DLD1 (cell line): ENCODE measurements around the gene CENPP.

Experiments
- in situ Hi-C: cut with HindIII; loops from 2 replicates; pipeline ENCODE4 v1.10.0; 2017; ENCODE audit warnings: low sequenced_read_pairs

The CENPP gene

DNA sequence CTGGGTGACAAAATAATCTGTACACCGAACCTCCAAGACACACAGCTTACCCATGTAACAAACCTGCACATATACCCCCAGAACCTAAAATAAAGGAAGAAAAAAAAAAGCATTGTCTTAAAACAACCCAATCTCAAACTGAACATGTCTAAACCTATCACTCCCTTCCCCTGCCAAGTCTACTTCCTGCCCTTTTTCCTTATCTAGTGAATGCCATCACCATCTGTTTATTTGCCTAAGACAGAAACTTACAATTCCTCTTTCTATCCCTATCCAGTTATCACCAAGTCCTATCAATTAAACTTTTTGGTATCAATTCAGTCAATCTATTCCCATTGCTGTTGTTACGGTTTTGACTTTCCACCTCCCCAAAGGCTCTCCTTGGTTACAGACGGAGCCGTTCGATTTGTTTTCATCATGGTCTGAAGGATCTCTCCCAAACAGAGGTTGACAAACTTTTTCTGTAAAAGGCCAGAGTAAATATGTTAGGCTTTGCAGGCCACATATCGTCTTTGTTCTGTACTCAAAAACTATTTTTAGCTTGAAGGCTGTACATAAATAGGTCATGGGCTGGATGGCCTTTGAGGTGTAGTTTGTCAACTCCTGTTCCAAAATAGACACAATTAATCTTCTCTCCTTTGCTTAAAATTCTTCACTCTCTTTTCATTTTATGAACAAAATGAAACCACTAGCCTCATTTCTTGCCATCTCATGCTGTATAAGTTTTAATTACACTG lies 12.7 kb upstream of the CENPP start:
- in situ Hi-C loops, result no loop called here

DNA sequence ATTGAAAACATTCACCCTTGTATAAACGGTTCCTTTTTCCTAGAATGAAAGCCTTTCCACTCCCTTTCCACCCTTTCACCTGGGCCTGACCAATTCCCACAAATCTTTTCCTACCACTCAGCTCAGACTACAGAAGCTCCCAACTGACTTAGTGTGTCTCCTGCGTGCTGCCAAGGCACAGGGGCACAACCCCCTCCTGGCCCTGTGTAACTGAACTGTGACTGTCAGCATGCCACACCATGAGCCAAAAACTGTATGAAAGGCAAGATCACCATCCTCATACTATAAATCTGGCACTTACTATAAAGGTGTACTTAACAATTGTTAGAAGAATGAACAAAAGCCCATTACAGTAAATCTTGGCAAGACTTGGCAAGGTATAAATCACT lies 12.1 kb upstream of the CENPP start:
- in situ Hi-C loops, result no loop called here

DNA sequence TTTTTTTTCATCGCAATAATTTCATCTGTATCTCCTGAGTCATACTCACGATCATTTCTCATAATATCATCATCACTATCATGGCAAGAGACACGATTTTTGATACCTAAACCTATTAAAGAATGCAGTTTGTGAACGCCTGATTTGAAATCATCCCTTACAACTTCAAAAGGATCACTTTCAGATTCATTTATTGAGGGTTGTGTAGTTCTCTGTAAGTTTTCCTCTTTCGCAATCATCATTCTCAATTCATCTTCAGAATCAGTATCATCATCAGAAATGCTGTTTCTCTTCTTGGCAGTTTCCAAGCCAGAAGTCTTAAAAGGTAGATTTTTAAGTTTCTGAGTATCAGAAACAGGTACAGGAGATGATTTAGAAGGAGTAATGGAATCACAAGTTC lies 10.3 kb upstream of the CENPP start:
- in situ Hi-C loops, result no loop called here

DNA sequence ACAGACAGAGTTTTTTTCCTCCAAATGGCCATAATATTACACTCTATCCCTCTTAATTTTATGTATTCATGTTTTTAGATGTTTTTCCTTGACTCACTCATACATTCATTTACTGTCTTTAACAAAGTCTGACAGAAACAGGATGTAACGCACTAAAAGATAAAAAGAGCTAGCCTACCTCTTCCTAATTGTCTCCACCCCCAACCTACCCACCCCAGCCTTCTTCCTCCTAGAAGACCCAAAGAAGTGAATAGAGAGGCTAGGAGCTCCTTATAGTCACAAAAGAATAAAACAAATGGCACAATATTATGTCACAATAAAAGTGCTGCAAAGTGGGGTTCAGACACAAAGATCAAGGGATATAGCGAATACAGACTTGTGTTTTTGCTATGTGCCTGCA lies 1.3 kb upstream of the CENPP start:
- in situ Hi-C loops, result no loop called here

DNA sequence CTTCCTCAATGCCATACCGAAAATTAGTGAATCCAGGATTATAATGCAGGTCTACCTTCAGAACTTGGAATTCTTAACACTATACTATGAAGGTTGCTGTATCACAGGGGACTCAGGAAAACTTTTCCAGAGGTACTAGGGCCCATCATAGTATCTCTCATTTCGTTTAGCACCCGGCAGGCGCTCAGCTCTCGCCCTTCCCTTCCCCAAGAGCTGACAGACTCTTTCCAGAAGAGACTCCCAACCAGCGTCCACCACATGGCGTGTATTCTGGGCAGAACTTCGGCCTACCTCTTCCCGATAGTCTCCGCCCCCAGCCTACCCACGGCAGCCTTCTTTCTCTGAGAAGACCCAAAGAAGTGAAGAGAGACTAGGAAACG lies 874 bp upstream of the CENPP start:
- in situ Hi-C loops, result no loop called here

DNA sequence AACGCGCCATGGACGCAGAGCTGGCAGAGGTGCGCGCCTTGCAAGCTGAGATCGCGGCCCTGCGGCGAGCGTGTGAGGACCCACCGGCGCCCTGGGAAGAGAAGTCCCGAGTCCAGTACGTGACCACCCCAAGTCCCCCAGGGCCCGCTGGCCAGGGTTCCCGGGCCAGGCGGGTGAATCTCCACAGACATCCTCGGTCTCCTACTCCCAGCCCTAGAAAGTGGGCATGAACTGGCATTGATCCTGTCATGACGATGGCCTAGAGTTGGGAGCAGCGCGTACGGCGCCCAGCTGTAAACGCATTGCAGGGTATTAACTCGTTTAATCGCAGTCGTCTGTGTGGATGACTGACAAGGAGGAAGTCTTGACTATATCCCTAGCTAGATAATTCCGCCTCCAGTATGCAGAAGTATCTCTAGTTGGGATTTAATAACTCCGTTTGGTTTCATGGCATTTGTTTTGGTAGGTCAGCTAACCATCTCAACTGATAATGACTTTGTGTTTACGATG lies 293 bp downstream of the CENPP start:
- in situ Hi-C loops, result no loop called here

DNA sequence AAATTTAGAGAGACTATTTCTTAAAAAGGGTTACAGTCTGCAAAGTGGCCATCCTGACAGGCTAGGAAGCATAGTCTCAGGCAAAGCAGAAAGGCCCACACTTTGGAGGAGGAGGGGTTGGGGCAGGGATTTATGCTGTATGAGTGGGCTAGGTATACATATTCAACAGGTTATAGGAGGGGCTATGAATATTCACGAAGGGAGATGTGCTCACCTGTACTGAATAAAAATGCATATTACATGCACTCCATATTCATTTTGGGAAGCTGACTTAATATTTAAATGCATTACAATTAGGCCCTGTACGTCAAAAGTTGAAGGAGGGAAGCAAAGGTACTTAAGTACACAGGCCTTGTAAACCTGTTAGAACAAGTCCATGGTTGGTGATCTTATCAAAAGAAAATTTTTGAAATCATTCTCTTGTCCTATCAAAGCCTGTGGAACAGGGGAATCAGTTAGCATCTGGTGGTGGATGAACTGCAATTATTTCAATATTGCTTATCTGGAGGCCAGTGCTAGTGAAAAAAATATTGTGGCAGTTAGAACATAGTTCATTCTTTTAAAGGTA lies 1.6 kb downstream of the CENPP start:
- in situ Hi-C loops, result no loop called here

DNA sequence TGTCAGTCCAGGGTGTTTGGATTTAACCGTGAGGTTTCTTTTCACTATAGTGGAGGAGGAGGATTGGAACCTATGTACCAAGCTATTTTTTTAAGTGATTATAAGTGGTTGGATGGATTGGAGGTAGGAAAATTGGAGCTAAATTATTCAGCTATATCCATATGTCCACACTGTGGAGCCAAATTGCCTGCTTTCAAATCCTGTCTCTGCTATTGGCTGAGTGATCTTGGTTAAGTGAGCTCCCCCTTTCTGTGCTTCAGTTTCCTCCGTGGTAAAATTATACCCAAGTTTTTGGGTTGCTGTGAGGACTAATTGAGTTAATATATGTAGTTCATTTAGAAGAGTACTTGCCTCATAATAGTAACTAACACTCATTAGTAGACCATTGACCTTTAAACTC lies 2.5 kb downstream of the CENPP start:
- in situ Hi-C loops, result no loop called here

DNA sequence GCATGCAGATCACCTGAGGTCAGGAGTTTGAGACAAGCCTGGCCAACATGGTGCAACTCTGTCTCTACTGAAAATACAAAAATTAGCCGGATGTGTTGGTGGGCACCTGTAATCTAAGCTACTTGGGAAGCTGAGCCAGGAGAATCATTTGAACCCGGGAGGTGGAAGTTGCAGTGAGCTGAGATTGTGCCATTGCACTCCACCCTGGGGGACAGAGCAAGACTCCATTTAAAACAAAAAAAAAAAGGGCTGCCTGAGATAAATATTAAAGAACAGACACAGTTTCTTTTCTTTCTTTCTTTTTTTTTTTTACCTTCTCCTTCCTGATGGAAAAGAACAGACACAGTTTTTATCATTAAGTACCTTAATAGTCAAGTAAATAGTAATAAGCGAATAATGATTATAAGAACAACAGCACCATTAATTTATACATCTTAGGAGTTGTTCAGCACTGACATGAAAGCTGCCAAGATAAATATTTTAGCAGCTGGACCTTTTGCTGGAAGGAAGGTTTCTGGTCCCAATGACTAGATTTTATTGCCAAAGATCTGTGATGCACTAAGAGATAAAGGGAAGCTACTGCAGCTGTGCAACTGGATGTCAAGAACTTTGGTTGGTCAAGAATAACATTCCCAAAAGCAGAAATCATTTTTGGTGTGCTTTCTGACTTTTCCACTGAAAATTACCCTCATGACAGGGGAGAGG lies 7.0 kb downstream of the CENPP start:
- in situ Hi-C loops, result no loop called here

DNA sequence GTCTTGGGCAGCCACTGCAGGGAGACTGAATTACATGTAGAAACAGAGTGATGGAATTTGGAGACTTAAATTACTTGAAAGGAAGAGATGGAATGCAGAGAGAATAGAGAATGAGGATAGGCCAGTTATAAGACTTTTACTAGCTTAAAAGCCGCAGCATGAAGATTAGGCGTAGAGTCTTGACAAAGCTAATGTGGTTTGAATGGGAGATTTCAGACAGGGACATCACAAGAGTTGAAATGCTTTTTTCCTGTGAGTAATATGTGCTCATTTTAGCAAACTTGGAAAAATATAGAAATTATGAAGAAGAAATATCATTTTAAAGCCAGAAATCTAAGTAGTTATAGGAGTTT lies 7.5 kb downstream of the CENPP start:
- in situ Hi-C loops, result no loop called here

DNA sequence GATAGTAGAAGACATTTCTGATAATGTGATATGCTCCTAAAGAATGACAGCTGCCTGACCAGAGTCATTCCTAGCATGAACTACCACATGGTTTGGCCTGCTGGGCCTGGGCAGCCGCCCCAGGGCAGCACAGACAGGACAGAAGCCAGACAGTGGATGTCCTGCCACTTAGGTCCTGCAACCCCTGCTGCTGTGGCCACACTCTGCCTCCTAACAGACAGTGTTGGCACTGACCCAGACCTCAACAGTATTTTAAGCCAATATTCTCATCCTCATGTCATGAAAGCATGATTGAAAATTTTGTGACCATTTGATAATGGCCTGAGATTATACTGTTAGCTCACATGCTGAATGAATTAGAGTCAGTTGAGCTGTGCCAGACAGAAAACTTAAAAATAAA lies 15.8 kb downstream of the CENPP start:
- in situ Hi-C loops, result no loop called here

DNA sequence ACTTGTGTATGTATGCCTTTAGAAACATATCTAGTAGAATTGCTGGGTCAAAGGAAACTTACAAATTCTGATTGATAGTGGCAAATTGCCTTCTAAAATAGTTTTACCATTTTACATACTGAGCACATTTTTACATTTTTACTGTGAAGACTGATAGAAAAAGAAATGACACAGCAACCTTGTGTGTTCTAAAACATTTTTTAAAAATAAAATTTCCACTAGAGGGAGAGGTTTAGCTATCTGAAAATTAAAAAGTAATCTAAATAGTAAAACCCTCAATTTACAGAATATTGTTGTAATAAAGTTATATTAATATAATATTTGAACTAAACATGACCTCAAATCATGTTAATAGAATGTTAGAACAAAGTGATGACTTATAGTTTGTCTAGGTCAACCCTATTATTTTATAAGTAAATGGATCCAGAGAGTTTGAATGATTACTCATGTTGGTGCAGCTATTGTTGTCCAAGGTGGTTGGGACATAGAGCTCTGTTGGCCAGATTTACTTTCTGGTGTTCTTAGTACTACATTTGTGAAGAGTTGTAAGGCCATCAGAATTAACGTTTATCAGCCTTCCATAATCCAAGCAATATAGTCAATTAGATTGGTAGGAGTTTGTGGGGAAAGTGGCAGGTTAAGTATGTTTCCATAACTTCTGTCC lies 17.2 kb downstream of the CENPP start:
- in situ Hi-C loops, result no loop called here

DNA sequence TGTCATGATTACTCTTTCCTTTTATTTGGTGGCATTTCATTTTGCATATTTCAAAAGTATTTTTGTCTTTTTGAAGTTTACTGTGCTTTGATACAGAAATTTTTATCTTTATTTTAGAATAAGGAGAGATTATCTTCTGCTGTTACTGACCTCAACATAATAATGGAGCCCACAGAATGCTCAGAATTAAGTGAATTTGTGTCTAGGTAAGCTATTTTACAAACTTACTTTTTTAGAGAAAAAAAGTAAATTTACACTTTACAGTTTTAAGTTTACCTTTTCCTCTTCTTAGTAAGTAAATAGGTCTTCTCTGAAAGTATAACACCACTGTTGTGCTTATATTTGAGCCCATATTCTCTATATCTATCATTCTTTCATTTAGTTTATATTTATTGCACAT lies 19.8 kb downstream of the CENPP start:
- in situ Hi-C loops, result no loop called here

DNA sequence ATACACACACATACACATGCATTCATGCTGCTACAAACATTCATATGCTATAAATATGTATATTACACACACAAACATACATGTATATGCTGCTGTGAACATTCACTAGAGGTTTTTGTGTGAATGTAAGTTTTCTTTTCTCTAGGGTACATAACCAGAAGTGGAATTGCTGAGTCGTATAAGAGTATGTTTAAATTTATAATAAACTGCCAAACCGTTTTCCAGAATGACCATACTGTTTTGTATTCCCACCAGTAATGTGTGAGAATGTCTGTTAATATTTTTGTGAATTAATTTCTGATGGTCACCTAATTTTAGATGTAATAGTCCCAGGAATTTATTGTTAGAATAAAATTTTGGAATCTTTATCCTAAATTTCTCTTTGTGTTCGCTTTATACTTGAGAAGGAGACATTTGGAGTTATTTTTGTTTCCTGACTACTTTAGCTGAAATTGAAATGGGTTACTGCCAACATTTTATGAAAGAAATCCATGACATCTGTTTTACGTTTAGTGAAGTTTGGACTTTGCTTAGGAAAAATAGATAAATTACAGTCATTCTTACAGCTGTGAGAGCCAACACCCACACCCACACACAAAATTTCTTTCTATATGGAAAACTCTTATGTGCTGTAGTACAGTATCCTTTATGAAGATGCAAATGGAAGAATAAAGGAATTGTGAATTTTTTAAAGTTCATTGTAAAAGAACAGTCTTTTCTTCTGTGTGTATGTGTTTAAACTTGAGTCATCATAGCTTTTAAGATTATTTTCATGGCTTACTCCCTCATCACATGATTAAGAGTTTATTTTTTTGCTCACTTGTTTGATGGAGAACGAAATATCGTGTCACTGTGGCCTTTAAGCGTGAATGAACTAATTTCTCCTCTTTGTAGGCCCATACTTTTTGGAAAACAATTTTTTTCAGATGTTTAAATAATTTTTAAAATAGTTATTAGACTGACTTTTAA lies 24.3 kb downstream of the CENPP start:
- in situ Hi-C loops, result no loop called here

DNA sequence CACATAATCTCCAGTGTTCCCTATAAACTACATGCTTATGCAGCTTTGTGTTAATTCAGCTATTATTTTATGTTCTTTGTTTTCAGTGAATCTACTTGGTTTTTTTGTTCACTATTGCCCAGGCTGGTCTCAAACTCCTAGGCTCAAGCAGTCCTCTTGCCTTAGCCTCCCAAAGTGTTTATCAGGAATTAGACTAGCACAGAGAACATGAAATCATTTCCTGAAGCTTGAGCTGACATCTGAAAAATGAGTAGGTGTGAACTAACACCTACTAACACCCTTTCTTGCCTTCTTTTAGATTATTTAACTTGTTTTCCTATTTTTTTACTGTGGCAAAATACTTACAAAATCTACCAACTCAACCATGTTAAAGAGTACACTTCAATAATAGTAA lies 25.0 kb downstream of the CENPP start:
- in situ Hi-C loops, result no loop called here

DNA sequence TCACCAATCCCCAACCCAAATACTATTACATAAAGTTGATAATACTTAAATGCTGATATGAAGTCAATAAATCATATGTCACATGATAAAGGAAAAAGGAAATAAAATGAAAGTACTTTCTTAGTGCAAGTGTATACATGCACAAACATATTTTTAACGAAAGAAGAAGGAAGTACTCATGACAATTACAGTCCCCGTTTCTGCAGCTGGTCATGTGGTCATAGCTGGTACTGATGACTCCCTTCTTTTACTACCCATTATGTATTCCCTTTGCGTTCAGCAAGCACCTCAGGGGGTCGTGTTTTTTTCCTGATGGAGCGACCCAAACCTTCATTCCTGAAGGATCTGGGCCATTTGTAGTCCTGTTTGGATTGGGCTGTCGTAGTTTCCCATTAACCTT lies 27.3 kb downstream of the CENPP start:
- in situ Hi-C loops, result no loop called here

DNA sequence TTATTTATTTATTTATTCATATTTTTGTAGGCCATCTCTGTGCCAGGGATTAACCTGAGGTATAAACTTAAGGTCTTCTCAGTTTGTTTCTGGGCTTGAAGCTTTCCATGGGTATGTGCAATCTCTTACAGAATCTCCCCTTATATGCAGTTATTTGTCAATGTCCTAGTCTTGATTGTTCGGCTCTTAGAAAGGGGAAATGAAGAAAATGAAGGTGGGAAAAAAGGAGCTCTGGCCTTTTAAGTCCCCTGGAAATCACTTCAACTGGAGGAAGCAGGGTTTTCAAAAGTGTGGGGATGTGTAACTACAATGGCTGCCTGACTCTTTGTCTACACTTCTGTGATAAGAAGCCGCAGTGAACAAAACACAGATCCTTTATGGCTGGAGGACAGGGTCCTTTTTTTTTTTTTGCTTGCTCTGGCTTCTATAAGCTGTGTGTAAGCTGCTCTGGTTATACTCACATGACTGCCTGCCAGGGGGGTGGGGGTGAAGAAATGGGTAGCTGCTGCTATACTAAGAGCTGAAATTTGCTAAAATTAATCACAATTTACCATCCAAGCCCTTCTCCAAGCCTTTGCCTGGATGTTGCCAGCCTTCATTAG lies 33.7 kb downstream of the CENPP start:
- in situ Hi-C loops, result no loop called here

DNA sequence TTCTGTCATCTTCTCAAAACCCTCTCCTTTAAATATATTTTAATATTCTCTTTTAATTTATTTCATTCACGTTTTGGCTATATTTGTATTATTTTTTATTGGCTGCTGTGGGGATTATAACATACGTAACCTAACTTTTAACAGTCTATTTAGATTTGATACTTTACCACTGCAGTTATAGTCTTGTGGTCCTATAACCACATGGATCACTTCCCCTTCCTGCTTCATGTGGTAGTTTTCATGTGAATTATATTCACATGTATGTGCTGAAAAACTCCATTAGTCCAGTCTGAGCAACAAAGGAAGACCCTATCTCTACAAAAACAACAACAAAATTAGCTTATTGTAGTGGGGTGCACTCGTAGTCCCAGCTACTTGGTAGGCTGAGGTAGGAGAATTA lies 34.3 kb downstream of the CENPP start:
- in situ Hi-C loops, result no loop called here

DNA sequence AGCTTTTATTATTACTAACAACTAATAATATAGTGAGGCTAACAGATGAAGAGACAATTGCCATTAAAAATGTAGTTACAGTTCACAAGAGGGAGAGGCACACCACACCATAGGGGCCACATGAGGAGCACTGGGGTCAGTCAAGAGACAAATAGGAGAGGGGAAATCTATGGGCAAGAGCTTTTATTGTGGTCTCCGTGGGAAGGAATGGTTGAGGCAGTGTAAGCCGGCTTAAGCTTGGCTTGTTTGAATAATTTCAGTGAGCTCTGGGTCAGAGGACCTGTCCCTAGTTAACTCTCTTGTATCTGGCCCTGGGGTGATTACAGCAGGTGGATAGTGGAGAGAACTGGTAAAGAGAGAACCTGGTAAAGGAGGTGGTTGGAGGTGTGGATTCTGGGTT lies 43.3 kb downstream of the CENPP start:
- in situ Hi-C loops, result no loop called here

DNA sequence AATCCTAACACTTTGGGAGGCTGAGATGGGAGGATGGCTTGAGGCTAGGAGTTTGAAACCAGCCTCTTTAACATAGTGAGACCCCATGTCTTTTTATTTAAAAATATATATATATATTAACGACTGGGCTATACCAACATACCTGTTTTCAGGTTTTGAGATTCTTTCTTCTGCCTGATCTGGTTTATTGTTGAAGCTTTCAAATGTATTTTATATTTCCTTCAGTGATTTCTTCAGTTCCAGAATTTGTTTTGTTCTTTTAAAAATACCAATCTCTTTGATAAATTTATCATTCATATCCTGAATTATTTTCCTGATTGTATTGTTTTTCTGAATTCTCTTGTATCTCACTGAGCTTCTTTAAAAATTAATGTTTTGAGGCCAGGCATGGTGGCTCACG lies 47.4 kb downstream of the CENPP start:
- in situ Hi-C loops, result no loop called here
